Urothelium cell line (cell line): Measurements from ENCODE around the gene PELI2.

Source experiments
- DNase-seq: peaks from one replicate; pipeline ENCODE4 v3.0.0; 2011; ENCODE audit warnings: low spot score, mixed read lengths
- FAIRE-seq: peaks from 2 replicates; lab custom pipeline; 2011; peaks lifted over from hg19 to GRCh38; lab: Jason Lieb, UNC

The PELI2 gene

GRCh38 chr14:56199095-56199981 is 81.1 kb downstream of the PELI2 start:
- FAIRE-seq: no peak

DNA sequence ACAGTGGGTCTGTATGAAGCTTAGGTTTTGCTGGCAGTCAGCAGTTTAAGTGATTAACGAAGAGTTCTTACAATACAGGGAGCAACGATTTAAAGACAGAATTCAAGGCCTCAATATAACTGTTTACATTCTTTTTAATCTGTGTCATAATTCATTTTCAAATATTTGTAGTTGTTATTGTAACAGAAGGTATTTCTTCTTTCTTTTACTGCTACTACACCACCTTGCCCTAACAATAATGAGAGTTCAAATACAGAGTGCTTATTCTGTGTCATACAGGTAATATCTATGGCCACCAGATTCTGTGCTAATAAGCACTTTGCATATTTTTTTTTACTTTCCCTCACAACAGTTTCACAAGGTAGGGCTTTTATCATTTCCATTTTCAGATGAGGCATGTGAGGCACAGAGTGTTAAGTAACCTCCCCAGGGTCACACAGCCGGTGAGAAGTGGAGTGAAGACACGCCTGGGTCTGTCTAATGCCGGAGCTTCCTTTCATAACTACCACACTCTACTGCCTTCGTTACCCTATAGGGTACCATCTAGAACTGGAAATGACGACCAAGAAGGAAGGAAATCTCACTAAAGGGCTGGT is 81.9 kb downstream of the PELI2 start:
- DNase-seq: no peak
- peak; percentile 55 for FAIRE-seq

More at GRCh38 chr14:56199095-56199981, 81.1 kb downstream of the PELI2 start:
- DNase-seq: peak; percentile 58

DNA sequence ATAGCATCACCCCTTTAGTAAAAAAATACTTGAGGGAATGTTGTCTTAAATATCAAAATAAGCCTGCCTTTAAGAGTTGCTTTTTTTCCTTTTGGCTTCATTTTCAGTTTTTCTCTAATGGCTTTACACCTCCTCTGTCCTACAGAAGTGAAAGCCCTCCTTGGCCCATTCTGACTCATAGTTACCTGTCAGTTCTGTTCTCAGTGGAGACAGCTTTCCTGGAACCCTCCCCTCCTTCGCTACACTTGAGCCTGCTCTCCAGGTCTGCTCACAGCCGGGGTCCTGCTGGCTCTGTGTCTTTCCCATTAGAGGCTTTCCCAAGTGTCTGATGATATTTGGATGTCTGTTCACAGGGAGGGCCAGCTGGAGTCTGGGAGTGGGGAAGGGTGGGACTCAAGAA is 84.0 kb downstream of the PELI2 start:
- DNase-seq (no peak), FAIRE-seq (no peak)

DNA sequence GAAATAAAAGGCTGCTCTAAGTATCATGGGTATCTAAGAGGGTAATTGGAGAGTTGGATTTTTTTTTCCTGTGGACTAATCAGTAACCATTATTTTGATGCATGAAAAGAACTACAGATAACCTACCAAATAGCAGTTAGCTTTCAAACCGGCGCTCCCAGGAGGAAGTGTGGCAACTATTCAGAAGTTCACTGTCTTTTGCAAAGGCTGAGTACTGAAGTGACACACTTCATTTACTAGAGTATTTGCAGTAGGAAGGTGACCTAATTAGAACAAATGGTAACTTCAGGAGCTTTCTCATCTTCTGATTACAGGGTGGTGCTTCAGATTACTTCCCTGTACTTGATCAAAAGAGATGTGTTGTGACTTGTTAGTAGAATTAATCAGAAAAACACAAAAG is 87.7 kb downstream of the PELI2 start:
- DNase-seq (no peak), FAIRE-seq (no peak)

DNA sequence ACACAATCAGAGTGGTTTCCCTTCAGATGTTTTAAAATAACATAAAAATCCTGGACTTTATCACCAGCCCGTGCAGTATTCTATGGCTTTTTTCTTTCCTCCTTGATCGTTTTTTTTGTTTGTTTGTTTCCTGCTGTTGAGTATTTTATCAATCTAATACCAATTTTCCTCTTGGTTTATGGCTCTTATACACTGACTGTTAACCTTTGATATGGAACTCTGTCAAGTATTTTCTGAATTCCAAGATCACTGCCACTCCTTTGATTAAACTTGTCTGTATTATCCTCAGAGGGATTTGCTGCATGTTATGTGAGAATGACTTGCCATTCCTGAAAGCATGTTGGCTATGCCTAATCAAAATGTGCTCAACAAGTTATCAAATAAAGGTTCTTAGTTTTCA is 88.4 kb downstream of the PELI2 start:
- DNase-seq: no peak
- peak; percentile 9 for FAIRE-seq

DNA sequence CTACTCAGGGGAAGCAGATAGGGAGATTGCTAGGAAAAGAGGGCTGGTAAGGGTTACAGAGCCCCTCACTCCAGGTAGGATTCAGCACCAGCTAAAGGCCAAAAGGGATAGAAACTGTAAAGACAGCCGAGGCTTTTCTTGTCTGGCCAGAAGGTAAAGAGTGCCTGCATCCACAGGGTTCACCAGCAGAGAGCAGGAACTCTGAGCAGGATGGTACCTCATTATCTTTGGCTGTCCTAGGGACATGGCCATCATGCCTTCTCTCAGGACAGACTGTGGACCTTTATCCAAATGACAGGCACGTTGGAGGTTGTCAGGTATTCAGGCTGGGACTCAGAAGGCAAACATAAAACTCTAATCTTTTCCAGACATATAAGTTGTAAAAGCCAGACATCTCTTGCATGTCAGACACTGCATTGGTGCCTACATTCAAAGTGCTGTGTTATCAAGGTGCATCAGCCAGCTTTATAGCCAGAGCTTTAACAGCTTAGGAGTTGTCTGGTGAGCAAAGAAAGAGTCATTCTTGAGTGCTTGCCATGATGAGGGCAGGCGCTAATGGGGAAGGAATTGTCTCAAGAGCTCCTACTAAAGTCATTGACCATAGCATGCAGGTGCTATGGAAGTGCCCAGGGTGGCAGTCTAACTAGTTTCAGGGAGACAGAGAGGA is 89.5 kb downstream of the PELI2 start:
- no peak for DNase-seq
- FAIRE-seq: no peak

DNA sequence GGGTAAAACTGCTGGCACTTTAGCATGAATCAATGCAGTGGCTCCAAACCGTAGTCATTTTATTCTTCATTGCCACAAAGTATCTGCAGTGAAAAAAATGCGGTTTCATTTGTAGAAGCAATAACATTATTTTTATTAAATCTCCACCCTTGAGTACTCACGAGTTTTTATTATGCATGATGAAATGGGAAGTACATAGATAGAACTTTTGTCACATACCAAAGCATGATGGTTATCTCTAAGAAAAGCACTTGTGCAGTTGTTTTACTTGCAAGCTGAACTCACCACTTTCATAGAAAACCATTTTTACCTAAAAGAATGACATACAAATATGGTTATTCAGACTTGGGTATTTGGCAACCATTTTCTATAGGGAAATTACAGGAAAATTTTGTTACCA is 90.3 kb downstream of the PELI2 start:
- FAIRE-seq (no peak), DNase-seq (no peak)

GRCh38 chr14:56210571-56210970 is 92.4 kb downstream of the PELI2 start:
- FAIRE-seq: no peak

DNA sequence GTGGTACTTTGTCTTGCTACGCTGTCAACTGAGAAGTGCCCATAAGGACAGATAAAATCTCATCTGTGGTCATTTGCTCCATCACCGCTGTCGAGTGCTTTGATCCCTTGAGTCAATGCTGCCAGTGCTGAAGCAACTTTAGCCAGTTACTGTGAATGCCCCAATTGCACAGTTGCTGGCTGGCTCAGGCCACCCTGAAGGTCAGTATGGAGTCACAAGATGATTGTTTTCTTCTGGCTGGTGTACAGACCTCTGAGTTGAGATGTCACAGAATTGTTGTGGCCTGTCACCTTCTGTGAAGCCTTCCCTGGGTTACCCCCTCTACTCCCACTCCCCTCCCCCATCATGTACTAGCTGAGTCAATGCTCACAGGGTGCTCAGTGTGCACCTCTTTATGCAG is 92.9 kb downstream of the PELI2 start:
- no peak for DNase-seq
- FAIRE-seq: peak; percentile 63

More at GRCh38 chr14:56210571-56210970, 92.4 kb downstream of the PELI2 start:
- DNase-seq: no peak

DNA sequence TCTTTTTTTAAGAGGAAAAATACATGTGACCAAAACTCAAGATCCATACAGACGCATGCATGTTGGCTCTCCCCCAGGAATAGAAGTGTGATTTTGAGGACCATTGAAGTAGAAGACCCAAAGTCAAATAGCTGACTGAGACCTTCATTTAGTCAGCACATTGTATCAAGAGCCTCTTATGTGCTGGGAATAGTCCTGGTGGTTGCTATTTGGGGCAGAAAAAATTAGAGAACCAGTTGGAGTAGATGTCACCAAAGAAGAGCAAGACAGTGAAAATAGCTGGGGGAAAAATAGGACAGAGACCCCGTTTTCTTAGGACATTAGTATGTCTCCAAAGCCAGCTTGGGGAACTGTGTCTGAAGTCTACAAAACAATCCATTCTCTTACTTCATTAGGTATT is 93.6 kb downstream of the PELI2 start:
- DNase-seq (no peak), FAIRE-seq (no peak)

DNA sequence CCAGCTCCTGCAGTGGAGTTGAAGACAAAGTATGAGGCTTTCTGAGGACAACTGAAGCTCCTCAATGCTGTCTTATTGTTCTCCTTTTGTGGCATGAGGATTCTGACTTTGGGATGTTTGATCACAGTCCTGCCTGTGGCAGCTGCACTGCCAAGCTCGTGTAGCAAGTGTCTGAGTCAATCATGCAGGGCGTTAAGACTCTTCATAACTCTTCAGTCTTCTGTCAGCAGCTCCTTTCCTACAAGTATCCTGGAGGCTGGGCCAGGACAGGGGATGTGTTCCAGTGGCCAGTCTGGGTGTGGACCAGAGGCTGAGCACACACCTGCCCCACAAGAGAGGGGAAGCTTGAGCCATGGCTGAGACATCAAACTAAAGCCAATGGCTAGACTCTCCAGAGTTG is 94.3 kb downstream of the PELI2 start:
- FAIRE-seq (no peak), DNase-seq (no peak)

DNA sequence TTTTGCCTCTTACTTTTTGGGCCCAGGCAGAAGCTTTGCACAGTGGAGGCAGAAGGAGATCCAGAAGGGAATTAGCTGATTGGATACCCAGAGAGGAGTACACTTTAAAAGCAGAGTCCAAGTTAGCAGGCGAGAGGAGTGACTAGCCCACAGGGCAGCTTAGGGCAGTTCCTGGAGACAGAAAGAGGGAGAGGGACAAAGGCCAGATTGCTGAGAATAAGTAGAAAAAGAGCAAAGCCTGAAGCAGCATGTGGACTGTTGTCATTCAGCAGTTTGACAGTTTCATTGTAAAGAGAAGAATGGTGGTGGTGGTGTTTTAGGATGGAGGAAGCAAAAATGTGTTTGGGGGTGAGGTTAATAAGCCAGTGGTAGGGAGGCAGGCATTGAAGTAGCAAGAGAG is 95.1 kb downstream of the PELI2 start:
- FAIRE-seq: peak; percentile 20
- DNase-seq: no peak

GRCh38 chr14:56215180-56215579 is 97.0 kb downstream of the PELI2 start:
- DNase-seq (no peak), FAIRE-seq (no peak)

DNA sequence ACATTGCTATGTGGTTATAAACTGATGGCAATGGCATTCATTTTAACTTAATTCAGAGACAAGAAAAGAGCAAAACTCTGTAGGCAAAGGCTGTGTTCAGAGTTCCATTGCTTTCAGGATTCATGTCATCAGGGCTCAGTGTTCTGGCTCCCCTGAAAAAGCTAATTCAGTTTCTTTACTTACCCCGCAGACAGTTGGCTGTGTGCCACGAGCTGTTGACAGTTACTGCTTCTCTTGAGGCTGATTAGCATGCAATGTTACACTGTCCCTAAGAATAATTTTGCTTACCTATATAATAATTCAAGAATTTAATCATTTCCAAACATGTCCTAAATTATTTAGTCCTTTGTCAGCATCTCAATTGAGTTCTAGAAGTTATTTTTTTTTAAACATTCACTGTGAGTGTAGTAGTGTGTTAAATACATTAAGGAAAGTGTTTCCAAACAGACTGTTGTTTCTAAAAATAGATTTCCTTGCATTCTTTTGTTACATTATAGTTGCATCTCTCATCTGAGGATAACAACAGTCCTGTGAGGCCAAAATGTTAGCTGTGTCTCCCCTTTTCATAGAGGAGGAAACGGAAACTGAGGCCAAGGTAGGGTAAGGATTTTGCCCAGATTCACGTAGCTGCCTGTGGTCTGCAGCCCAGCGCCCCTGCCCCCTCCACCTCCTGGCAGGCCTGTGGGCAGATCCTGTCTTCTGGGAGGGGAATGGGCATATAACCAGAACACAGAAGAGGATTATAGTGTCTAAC is 98.6 kb downstream of the PELI2 start:
- peak; percentile 30 for DNase-seq
- peak; percentile 13 for FAIRE-seq

DNA sequence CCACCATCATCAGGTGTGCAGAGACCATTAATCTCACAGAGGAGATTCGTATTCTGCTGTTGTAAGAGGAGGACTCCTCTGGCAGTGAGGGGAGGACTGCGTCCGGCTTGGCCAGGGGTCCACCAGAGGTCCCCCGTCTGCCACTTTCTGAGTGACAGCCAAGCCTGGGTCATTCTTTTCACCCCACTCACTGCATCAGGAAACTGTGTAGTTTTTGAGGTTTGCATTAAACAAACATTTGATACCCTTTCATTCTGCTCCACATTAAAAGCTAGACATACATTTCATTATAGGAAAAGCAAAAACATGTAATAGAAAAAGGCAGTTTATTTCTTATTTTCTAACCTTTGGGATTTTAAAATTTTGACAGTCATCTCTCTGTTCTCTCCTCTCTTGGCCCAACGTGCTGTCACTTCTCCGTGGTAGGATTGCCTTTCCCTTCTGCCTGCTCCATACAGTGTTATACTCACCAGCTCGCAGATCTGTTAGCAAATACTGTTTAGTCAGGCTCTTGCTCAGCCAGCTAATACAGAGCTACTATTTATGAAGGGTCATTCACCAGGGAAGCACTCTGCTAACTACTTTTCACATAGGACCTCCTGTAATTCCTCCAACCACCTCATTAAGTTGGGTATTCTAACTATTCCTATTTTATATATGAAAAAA is 99.3 kb downstream of the PELI2 start:
- DNase-seq (no peak), FAIRE-seq (no peak)

DNA sequence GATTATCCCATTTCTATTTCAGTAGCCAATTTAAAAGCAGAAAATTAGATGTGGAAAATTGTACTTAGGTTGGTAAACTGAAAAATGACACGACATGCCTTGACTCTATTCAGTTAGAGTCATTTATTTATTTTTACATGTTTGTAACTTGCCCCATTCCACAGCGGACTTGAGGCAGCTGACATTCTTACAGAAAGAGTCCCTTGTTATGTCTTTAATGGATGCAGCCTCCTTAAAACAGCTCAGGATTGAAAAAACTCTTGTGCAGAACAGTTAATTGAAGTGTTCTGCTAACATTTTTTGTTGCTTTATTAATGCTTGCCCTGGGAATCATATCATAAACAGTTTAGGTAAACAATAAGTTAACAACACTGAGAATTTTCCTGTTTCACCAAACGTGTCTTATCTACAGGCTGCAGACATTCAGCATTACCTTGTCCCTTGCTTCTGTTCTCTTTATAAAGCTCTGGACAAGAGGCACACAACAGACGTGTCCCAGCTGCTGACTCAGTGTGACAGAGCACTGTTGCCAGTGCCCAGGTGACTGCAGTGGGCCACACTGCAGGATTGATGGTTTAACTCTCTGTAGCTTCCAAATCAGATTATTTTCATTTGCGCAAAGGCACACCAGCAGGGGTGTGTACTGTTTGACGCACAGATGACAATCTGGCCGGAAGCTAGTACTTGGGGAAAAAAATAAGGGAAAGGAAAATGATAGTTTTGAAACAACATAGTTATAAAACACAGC is 101.6 kb downstream of the PELI2 start:
- FAIRE-seq: no peak
- no peak for DNase-seq

DNA sequence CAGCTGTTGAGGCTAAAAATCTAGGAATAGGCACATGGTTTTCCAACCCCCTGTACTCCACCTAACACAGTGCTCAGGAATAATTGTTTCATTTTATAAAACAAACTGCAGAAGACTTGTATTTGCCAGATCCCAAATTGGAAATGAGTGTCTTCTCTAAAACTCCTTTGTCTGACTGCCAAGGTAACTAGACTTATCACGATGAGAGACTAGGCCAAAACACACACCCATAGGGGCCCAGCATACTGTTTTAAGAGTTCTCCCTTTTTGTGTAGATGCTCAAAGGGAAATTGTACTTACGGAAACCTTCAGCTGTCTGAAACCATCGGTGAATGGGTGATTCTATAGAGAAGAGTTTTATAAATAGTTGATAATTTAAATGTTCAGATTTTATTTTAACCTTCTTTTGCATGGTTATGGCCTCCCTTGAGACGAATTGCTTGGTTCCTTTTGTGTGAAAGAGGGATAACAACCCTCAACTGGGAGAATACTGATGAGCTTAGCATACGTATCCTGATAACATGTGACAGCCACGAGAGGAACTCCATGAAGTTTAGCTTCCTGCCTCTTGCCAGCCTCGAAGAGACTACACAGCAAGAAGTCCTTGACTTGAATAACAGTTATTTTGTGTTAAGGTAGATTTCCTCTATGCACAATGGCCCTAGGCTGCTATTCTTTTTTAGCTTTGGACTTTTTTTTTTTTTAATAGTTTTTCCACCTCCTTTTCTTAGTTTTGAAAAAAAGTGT is 103.3 kb downstream of the PELI2 start:
- DNase-seq: no peak
- FAIRE-seq: no peak

GRCh38 chr14:56224229-56224628 is 106.0 kb downstream of the PELI2 start:
- FAIRE-seq: no peak

More at GRCh38 chr14:56224229-56224628, 106.0 kb downstream of the PELI2 start:
- no peak for DNase-seq
